SW 1271 (cell line): ENCODE measurements around the gene GBF1.

Experiments used
- DNase-seq, 2 experiments: peaks; one replicate each; lab custom pipeline; 2025; lab: John Stamatoyannopoulos, UW

The GBF1 gene

GRCh38 chr10:102410429-102411073 is 165.2 kb downstream of the GBF1 start:
- DNase-seq: no peak

- DNase-seq: no peak
These were observed 166.3 kb downstream of the GBF1 start for GRCh38 chr10:102411341-102412255.

DNA sequence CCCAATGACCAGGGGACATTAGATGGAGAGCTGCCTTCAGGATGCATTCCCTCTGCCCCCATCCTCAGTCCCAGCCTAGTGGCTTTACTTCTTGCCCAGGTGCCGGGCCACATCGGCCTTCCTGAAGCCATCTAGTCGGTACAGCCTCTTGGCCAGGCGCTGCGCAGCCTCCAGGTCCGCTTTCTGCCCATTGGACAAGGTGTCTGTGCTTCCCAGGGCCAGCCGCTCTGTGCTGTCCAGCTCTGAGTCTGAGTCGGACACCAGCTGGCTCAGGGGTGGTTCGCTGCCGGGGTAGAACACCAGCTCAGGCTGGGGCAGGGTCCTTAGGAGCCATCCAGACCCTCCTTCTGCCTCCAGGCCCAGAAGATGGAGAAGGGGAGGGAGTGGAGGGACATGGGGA is 167.0 kb downstream of the GBF1 start:
- DNase-seq: no peak

DNA sequence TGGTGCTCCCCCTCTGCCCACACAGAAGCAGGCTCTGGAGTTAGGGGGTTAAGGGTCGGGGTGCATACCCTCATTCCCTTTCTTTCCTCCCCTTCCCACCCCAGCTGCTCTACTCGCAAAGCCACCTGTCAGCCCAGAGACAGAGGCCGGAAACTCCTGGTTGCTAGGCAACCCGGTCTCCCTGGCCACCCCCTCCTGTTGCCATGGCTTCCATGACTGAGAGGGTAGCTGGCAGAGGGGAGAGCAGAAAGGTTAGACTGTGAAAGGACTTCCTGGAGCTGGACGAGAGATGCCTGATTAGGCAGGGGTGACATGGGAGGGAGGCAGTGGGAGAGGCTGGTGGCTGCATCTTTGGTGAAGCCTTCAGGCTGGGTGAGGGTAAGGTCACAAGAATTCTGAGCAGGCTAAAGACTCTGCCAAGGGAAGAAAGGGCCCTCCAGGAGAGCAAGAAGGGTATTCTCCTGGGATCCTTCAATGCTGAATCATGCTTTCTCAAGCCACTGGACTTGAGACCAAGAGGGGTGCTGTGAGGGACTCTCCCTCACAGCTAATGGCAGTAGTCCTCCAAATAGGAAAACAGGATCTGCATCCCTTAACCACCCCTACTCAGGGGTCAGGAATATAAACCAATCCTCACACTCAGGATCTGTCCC is 167.8 kb downstream of the GBF1 start:
- DNase-seq: no peak

DNA sequence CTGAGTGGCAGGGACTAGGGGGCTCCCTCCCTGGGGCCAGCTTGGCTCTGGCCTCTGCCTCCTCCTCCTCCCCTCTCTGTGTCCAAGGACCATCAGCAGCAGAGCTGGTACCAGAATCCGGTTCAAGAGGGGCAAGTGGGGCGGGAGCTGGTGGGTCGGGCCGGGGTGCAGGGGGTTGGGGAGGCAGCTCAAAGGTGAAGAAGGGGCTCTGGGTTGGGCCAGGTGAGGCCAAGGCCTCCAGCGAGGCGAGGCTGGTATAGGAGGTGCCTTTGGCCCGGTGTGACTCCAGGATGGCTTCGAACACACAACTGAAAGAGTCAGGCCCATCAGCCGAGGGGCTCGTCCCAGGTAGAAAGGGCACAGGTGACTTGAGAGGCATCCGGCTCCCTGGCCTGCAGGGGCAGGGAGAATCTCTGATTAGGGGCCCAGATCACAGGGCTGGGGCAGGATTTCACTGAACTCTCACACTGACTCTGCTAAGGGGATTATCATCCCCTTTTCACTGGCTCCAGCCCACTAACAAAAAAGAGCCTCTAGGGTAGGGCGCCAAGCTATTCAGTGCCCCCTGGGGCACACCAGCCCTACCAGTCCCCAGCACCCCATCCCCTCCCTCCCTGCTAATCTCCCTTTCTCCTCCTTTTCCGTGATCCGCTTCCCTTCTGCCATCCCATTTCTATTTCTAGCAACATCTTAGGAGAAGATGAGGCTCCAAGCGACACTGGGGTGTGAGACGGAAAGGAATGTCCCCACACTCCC is 168.7 kb downstream of the GBF1 start:
- DNase-seq: no peak

- DNase-seq: no peak
These were observed 169.4 kb downstream of the GBF1 start for GRCh38 chr10:102414749-102415148.

DNA sequence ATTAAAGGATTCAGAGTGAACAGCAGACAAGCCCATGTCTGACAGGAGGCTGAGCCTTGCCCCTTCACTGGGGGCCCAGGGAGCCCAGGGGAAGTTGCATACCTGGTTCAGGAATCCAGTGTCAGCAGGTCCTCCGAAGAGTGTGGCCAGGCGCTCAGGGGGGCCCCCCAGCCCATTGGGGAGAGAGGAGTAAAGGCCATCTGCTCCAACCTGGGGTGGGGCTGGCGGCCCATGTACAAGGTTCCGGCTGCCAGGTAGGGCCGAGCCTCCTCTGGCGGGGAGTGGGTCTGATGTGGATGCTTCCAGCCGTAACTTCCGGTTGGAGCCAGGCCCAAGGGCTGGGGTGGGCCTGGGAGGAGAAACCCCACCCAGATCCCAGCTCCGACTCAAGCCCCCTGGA is 171.0 kb downstream of the GBF1 start:
- DNase-seq: no peak

GRCh38 chr10:102416695-102417094 is 171.4 kb downstream of the GBF1 start:
- DNase-seq: no peak

GRCh38 chr10:102418622-102419268 is 173.4 kb downstream of the GBF1 start, which contains the start of gene PSD:
Gene PSD, minus strand, starts transcription at chr10:102418785. Its CDS starts 1,747 bp downstream, at chr10:102417038.
- no peak for DNase-seq

GRCh38 chr10:102419269-102420180 is 174.2 kb downstream of the GBF1 start:
- no peak for DNase-seq

- no peak for DNase-seq
These were observed 174.9 kb downstream of the GBF1 start for GRCh38 chr10:102420181-102420713.

- peak; percentile 89 to 92 for DNase-seq
These were observed 175.6 kb downstream of the GBF1 start, which contains the start of gene FBXL15 for GRCh38 chr10:102420714-102421506. Gene FBXL15, plus strand, starts transcription at chr10:102420836. Its CDS starts 294 bp downstream, at chr10:102421130.

GRCh38 chr10:102421507-102421756 is 176.1 kb downstream of the GBF1 start:
- no peak for DNase-seq

- no peak for DNase-seq
These were observed 176.6 kb downstream of the GBF1 start for GRCh38 chr10:102421757-102422512.

- DNase-seq: peak in 1 of 2 experiments; percentile 58
These were observed 177.3 kb downstream of the GBF1 start for GRCh38 chr10:102422545-102423129.

DNA sequence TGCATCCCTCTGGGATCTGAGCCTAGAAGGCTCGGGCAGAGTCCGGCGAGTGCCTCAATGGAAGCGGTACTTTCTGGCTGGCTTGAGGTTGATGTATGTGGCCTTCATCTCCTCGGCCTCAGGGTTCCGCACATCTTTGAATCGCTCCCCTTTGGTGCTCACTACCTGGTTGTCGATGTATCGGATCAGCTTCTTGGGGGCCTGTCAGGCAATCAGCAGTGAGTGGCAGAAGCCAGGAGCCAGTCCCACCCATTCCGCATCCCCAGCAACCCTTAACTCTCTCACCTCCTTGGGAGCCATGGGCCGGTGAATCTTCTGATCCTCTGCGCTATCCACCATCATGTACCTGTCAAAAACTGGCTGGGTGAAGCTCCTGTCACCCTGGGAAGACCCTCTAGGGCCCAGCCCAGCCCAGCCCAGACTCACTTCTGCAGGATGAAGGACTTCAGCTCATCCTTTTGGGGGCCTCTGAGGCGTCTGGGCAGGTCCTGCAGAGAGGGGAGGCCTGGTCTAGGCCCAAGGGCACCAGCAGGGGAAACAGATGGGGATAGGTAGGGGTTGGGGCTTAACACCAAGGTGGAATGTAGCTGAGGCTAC is 178.1 kb downstream of the GBF1 start:
- DNase-seq: no peak

DNA sequence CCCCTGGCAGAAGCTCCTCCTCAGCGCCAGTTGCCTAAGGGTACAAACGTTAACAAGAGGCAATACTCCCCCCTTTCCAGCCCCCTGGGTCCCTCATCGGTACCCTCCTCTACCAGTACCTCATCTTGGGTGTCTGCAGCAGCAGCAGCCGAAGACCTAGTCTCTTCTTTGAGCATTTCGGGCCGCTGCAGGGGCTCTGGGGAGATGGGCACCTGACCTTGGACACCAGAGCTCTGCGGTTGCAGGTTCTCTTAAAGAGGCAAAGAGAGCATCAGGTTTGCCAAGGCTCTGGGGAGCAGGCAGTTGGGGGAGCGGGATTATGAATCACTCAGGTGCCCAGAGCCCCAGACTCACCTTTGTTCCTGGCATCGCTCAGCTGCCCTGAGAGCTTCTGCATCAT is 178.8 kb downstream of the GBF1 start:
- DNase-seq: no peak

GRCh38 chr10:102424916-102425315 is 179.6 kb downstream of the GBF1 start:
- DNase-seq: no peak
